Measurements from ENCODE around the gene MYRF. TPM values are rescaled to one million over a fixed set of nuclear protein-coding genes. Genes with fewer than 3 reads are reported as not detected.

The MYRF gene
- total and polyA plus RNA-seq, 9 of the 15 experiments (the other 6 are each of a cell fraction or from before 2014, with no cell fraction given): 2.3 to 25.8 (median 7.1) TPM

GRCh38 chr11:61702701-61703312 lies 49.6 kb upstream of the MYRF start:
- Histone ChIP-seq H4K20me1 (replicated peaks; ENCODE audit: control insufficient read depth, insufficient read depth, low read length) (peaks cover 23% of the 10 kb centered on the region), H3K9me3 (replicated peaks; ENCODE audit: control insufficient read depth, insufficient read depth, low read depth, low read length) (no peaks in the 10 kb centered on the region), H3K4me1 (replicated peaks in 1 of 2; ENCODE audit: control insufficient read depth in 2 of 2, insufficient read depth in 2 of 2, low read length in 2 of 2) (peaks cover 0 to 30% of the 10 kb centered on the region in 2 experiments; a peak in 4 of 5 replicates), H3K9ac (ENCODE audit: insufficient read depth in 1 of 2, low read depth in 2 of 2, low read length in 2 of 2) (no peak overlapping the region), H3K4me2 (ENCODE audit: insufficient read depth, low read length) (no peak overlapping the region), H3K4me3 (no peak overlapping the region), H3K27me3 (ENCODE audit: control insufficient read depth in 2 of 2, insufficient read depth in 2 of 2, low read length in 2 of 2) (peaks cover 21 to 69% of the 10 kb centered on the region in 2 experiments; a peak in 4 of 5 replicates), H3K79me2 (ENCODE audit: control insufficient read depth, insufficient read depth, low read length) (no peaks in the 10 kb centered on the region), H3K9me1 (ENCODE audit: control insufficient read depth, insufficient read depth, low read length) (no peaks in the 10 kb centered on the region), H2AFZ (ENCODE audit: low read depth, low read length) (no peak overlapping the region), H3K36me3 (ENCODE audit: control insufficient read depth, insufficient read depth, low read length) (no peaks in the 10 kb centered on the region), H3K27ac (ENCODE audit: extremely low read depth, low read depth, low read length) (no peak overlapping the region)
- intact Hi-C loops (cut with micrococcal nuclease) (no loop called here), in situ Hi-C loops (cut with MboI) (no loop called here)
- FAIRE-seq: no peak
- no peak for TF ChIP-seq DLX4 (CRISPR knock-in tag; IDR thresholded peaks at IDR 0.05)
- TF ChIP-seq RBM25 (IDR thresholded peaks at IDR 0.05; ENCODE audit: low read depth, low read length, severe bottlenecking): no peak
- no peak for TF ChIP-seq KLF1 (tag; IDR thresholded peaks at IDR 0.05)
- TF ChIP-seq PURB (CRISPR knock-in tag; IDR thresholded peaks at IDR 0.05; ENCODE audit: low read depth): no peak
- TF ChIP-seq STAT5A (IDR thresholded peaks at IDR 0.05; ENCODE audit: borderline replicate concordance, low read length): no peak
- no peak for TF ChIP-seq ELF4 (CRISPR knock-in tag; IDR thresholded peaks at IDR 0.05)
- TF ChIP-seq E2F4 (CRISPR knock-in tag; IDR thresholded peaks at IDR 0.05; ENCODE audit: low read depth): no peak
- no peak for TF ChIP-seq HOXB6 (CRISPR knock-in tag; IDR thresholded peaks at IDR 0.05; ENCODE audit: borderline replicate concordance)
- no peak for TF ChIP-seq FOXP1 (CRISPR knock-in tag; IDR thresholded peaks at IDR 0.05)
- no peak for TF ChIP-seq ZNF133 (CRISPR knock-in tag; IDR thresholded peaks at IDR 0.05)
- TF ChIP-seq HINFP (tag; conservative IDR thresholded peaks at IDR 0.05; ENCODE audit: low read depth): no peak
- TF ChIP-seq ZNF197 (CRISPR knock-in tag; IDR thresholded peaks at IDR 0.05; ENCODE audit: low read depth): no peak
- no peak for TF ChIP-seq TBP (optimal IDR thresholded peaks at IDR 0.05; ENCODE audit: low read depth, low read length)
- TF ChIP-seq L3MBTL2 (IDR thresholded peaks at IDR 0.05): no peak
- TF ChIP-seq SNRNP70 (optimal IDR thresholded peaks at IDR 0.05; ENCODE audit: low read depth, low read length): no peak
- no peak for TF ChIP-seq IRF1 (CRISPR knock-in tag; IDR thresholded peaks at IDR 0.05; ENCODE audit: borderline replicate concordance)
- TF ChIP-seq SPI1 (IDR thresholded peaks at IDR 0.05; ENCODE audit: borderline replicate concordance, low read depth, low read length): no peak
- no peak for TF ChIP-seq HCFC1 (IDR thresholded peaks at IDR 0.05; ENCODE audit: low read depth, low read length)
- DNase-seq (ENCODE audit: extremely low read depth in 1 of 4, low spot score in 3 of 4): no peak
- 6% methylated on average over 11 of the region's 11 CpGs for whole genome bisulfite sequencing (ENCODE audit: insufficient coverage, low coverage, missing lambda C conversion rate)
- POLR2A ChIA-PET: interaction anchor here (1.1 to 1.6 kb wide), 2 partner anchors 16 to 35 kb away, joined by 3 to 5 read pairs; no protein-coding TSS in a partner anchor
- CTCF ChIA-PET (ENCODE audit: low intra/inter-chr PET ratio): no interaction called here
- no TSS peak for BruUV-seq (replicated peaks)
- no peak for ATAC-seq

All from K562 (cell line).